CD4-positive, alpha-beta T cell treated with Interleukin-12 subunit alpha and Interleukin-12 subunit beta, for 1 hour (primary cell): Measurements from ENCODE around the gene CDC37.

Experiments used
- DNase-seq: peaks from one replicate; pipeline ENCODE4 v3.0.0-alpha.2; 2020

CDC37 gene

DNA sequence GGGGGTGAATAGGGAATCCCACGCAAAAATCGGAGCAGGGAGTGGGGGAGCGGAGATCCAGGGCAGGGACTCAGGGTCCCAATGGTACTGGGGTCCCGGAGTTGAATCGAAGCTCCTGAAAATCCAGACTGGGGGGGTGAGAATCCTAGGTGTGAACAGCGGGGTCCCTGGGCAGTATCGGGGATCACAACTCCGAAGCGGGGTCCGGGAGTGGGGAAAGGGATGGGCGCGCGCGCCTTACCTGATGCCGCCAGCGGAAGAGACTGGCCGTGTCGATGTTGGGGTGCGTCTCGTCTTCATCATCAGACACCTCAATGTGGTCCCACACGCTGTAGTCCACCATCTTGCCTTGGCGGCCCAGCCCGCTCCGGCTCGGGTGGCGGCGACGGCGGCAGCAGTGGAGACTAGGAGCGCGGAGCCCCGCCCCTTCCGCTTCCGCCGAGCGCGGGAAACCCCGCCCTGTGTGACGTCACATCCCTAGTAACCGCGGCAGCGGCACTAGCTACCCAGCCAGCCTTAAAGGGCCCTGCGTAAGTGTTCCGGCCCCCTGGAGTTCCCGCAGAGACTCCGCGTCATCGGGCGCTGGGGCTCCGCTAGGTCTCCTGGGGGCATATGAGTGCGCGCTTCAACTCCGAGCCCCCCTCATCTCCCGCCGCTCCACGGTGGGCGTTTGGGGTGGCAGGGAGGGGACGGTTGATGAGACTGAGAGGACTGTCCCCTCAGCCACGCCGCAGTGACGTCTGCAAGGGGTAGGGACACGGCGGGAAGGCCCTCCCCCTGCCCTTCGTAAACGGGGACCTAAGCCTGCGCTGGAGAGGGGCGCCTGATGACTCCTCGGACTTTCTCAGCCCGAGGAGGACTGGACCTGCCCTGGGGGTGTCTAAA lies at the start of gene CDC37:
CDC37 (minus strand) TSS at position 406 of the 885 bp plus-strand sequence; CDS start at position 343, 63 bp downstream.
- peak; percentile 98 for DNase-seq

DNA sequence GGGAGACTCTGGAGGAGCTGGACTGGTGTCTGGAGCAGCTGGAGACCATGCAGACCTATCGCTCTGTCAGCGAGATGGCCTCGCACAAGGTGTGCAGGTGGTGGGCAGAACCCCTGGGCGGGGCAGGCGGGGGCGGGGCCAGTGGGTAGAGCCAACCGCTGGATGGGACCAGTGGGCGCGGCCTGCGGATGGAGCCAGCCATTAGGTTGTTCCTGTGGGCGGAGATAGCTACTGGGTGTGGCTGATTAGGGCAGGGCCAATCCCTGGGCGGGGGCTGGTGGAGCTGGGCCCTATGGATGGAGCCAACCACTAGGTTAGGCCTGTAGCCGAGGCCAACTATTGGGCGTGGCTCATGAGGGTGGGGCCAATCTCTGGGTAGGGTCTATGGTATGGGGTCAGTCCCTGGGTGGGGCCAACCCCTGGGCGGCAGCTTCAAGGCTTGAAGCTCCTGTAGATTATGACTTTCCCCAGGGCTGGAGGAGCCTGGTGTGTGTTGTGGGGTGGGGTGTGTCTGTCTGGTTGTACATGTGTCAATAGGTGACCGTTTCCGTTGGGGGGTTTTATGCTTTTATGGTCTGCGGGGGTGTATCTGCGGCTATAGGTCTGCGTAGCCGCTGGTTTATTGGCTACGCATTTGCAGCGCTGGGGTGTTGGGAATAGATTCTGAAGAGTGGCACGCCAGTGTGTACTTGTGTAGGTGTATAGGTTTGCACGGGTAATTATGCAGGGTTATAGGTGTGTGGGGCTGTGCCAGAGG lies 47.7 kb upstream of the CDC37 start:
- no peak for DNase-seq

DNA sequence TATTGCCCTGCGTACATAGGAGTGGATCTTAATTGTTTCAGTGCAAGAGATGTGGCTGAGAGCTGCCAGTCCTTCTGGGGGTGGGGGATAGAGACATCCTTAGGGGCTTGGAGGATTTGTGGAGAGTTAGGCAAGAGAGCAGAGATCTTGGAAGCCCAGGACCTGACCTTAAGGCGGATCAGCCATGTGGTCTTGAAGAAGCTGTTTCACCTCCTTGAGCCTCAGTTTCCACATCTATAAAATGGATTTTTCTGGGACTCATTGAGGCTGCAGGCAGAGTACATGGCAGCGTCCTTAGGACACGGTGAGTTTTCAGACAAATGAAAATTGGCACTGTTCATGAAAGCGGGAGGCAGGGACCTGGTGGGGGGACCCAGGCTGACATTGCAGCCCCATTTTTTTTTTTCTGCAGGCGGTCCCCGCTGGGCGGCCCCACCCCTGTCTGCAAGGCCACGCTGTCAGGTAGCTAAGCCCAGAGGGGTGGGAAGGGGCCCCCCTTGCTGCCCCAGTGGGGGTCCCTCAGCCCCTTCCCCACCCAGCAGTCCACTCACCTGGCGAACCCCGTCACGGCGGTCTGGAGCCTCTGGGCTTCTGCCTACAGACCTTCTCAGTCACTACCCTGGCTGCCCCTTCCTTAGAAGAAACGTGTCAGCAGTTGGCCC lies 47.0 kb upstream of the CDC37 start:
- no peak for DNase-seq

DNA sequence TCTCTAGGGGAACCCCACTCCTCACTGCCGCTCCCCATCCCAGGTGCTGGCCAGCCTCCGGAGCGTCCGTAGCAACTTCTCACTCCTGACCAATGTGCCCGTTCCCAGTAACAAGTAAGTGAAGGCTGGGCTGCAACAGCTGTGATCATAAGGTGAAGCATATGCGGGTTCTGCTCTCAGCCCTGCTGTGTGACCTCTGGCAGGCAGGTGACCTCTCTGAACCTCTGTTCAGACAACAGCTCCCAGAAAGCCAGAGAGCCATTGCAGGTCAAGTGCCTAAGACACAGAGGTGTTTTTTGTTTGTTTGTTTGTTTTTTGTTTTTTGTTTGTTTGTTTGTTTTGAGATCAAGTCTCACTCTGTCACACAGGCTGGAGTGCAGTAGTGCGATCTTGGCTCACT lies 45.7 kb upstream of the CDC37 start:
- DNase-seq, result no peak

DNA sequence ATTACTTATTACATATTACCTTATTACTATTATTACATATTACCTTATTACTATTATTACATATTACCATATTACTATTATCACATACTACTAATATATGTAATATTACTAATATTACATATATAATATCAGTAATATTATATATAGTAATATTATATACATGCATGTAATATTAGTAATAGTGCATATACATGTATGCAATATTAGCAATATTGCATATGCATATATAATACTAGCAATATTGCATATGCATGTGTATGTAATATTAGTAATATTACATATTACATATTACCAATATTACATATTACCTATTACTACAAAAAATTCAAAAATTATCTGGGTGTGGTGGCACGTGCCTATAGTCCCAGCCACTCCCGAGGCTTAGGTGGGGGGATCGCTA lies 39.4 kb upstream of the CDC37 start:
- no peak for DNase-seq

DNA sequence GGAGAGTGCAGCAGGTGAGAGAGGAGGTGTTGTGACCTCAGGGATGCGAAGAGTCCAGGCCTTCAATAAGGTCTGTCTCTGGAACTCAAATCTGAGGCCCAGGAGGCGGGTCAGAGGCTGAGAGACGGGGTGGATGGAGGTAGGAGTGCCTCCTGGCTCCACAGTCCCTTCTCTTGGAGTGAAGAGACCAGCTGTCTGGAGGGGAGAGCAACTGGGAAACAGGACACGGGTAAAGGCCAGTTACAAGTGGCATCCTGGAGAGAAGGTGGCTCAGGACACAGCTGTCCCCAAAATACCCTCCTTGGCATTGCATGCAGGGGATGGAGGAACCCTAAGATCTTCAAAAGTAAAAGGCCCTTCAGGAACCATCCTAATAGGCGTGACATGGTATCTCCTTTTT lies 36.2 kb upstream of the CDC37 start:
- DNase-seq, result no peak

DNA sequence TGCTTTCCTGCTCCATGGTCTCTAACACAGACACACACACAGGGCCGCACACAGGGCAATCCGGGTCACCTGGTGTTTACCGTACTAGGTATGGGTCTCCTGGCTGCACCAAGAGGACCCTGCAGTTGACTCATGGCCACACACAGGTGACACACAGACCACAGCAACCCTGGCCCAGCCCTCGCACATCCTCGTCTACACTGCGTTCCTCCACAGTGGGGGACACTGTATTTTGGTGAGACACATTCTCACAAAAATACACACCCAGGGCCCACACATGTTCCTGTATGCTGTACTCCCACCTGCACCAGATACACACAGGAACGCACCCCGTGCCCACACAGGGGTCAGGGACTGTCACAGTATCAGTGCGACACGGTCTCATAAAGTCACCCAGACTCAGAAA lies 29.8 kb upstream of the CDC37 start:
- no peak for DNase-seq

DNA sequence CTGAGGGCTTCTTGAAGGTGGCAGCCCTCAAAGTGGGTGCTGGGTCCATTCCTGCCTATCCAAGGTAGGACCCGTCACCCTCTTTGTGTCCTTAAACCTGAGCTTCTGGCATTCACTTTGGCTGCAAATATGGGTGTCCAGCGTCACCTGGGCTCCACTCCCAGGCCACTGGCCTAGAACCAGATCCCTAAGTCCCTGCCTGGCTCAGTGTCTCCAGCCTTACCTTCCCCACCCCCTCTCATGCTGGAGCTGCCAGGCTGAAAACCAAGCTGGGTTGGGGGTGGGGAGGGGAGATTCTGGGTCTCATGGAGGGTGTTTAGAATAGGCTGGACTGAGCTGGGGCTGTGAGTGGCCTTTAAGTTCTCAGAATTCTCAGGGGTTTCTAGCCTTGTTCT lies 29.4 kb upstream of the CDC37 start:
- DNase-seq, result no peak

DNA sequence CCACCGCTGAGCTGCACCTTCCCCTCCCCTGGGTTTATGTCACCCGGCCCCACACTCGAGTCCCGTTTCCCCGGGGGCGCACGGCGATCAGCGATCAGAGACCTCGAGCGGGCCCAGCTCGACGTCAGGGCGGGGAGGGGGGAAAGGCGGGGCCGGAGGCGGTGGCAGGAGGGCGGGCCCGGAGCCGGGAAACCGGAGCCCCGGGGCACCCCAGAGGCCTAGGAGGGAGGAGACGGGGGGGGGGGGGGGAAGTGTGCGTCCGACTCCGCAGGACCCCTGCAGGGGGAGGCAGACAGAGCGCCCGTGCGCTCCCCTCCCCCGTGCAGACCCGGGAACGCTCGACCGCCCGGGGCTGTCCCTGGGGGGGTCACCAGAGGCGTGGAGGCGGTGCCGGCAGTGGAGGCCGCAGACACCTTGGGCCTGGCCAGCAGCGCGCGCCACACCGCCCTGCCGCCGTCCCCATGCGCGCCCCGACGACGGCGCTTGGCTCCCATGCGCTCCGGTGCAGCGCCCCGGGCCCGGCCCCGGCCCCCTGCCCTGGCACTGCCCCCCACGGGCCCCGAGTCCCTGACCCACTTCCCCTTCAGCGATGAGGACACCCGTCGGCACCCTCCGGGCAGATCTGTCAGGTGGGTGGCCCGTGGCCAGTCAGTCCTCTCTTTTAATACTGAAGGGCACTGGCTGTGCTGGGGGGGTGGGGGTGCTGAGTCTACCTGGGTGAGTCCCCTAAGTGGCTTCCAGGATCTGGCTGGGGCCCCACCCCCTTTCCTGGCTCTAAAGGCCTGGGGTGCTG lies 28.8 kb upstream of the CDC37 start:
- peak; percentile 84 for DNase-seq

DNA sequence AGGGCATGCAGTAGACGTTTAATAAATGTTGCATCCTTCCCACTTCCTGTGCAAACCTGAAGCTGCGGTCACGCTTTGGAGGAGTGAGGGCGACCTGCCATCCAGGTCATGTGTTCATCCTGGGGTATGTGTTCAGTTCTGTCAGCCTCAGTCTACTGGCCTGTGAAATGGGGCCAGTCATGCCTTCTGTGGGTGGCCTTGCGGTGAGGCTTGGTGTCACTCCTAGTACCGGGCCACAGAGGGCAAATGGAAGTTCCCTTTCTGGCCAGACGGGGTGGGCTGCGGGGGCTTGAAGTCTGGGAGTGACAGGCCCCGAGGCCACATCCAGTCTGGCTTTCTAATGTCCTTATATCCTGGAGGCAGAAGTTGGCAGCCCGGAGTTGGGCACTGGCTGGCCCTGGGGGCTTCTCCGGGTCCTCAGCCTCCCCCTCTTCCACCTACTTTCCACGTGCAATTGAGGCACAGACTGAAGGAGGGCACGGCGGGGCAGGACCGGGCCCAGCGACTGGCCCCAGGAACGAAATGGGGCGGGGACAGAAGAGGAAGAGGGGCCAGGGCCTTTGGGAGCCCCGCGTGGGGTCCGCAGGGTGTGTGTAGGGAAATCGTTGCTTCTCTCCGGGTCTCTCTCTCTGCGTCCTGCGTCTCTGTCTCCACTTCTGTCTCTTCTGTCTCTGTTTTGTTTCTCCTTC lies 28.1 kb upstream of the CDC37 start:
- DNase-seq, result peak; percentile 73

DNA sequence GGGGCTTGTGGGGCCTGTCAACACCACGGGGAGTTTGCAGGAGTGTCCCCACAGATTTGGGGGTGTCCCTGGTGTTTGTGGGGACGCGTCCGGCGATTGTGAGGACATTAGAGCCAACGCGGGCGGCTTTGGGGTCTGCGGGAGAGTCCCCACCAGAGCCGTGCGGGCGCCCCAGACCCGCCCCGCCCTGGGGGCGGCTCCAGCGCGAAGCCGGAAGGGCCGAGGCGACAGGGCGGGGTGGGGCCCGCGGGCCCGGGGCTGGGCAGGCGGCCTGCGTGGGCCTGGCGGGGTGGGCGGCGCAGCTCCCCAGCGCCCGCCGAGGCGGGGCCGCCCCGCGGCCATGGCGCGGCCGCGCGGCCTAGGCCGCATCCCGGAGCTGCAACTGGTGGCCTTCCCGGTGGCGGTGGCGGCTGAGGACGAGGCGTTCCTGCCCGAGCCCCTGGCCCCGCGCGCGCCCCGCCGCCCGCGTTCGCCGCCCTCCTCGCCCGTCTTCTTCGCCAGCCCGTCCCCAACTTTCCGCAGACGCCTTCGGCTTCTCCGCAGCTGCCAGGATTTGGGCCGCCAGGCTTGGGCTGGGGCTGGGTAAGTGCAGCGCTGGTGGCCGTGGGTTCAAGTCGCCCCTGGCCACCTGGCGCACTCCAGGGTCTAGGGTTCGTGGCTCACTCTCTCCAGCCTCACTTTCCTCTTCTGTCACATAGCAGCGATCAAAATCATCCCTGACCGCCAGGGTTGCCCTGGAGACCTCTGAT lies 27.3 kb upstream of the CDC37 start:
- DNase-seq, result no peak

DNA sequence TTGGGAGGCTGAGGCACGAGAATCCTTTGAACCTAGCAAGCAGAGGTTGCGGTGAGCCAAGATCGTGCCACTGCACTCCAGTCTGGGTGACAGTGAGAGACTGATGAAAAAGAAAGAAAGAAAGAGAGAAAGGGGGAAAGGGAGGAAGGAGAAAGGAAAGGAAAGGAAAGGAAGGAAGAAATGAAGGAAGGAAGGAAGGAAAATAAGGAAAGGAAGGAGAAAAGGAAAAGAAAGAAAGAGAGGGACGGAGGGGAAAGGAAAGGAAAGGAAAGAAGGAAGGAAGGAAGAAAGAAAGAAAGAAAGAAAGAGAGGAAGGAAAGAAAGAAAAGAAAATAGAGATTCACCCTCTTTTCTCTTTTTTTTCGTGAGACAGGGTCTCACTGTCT lies 25.6 kb upstream of the CDC37 start:
- DNase-seq, result no peak

DNA sequence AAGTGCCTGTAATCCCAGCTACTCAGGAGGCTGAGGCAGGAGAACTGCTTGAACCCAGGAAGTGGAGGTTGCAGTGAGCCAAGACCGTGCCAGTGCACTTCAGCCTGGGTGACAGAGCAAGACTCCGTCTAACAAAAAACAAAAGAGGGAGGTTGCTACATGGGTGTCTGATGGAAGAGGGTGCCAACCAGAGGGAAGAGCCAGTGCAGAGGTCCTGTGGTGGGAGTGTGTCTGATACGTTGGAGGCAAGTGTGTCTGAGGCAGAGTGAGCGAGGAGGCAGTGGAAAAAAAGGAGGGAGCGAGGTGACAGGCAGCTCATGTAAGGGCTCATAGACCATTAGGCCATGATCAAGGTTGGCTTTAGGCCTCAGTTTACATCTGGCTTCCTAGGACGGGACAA lies 23.8 kb upstream of the CDC37 start:
- DNase-seq, result no peak

DNA sequence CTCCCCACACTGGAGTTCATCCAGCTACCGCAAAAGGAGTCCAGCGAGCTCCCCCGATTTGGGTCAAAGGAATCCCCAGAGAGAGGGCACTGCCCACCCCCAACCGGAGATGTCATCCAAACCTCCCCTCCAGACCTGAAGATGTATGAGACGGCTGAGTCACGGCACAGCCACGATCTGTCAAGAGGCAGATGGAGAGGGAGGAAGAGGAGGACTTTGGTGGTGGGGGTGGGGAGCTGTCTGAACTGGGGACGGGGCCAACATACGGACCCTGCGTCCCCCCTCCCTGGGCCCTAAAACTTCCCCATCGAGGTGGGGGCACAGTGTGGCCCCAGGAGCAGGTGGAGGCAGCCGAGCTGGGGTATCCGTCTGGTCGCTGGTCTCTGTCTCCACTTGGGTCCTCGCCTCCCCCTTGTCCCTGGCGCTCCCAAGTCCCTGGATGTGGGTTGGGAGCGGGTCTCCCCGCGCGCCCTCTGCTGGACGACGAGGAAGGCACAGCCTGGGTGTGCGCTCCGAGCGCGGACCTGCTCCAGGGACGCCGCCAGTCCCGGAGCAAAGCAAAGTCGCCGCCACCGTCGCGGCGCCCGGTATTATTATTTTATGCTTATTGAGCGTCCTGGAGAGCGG lies 20.8 kb upstream of the CDC37 start:
- DNase-seq, result peak; percentile 73

DNA sequence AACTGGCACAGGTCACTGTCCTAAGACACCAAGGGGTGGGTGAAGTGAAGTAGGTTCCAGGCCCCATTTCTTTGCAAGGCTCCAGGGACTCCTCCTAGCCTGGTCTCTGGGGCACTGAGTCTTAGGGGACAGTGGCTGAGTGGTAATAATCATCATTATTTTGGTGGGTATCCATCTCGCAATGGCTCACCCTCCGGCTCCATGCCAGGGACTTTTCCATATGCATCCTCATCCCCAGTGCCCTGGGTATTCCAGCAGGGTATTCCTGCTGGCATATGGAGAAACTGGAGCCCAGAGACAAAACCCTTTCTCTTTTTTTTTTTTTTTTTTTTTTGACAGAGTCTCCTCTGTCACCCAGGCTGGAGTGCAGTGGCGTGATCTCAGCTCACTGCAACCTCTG lies 19.5 kb upstream of the CDC37 start:
- no peak for DNase-seq

DNA sequence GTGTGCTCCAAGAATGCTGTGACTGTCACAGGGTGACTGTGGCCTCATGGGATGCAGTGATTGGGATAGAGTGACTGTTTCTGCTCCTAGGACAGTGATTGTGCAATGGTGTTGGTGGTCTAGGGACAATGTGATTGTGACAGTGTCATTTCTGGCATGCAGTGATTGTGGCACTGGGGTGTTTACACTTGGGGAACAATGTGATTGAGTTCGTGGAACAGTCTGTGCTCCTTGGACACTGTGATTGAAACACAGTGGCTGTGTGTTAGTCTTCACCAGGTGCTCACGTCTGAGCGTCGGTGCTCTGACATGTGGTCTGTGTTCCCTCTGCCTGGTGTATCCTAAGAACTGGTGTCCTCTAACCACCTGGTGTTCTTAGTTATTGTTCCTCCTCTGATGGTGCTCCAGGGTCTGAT lies 18.7 kb upstream of the CDC37 start:
- DNase-seq, result no peak

DNA sequence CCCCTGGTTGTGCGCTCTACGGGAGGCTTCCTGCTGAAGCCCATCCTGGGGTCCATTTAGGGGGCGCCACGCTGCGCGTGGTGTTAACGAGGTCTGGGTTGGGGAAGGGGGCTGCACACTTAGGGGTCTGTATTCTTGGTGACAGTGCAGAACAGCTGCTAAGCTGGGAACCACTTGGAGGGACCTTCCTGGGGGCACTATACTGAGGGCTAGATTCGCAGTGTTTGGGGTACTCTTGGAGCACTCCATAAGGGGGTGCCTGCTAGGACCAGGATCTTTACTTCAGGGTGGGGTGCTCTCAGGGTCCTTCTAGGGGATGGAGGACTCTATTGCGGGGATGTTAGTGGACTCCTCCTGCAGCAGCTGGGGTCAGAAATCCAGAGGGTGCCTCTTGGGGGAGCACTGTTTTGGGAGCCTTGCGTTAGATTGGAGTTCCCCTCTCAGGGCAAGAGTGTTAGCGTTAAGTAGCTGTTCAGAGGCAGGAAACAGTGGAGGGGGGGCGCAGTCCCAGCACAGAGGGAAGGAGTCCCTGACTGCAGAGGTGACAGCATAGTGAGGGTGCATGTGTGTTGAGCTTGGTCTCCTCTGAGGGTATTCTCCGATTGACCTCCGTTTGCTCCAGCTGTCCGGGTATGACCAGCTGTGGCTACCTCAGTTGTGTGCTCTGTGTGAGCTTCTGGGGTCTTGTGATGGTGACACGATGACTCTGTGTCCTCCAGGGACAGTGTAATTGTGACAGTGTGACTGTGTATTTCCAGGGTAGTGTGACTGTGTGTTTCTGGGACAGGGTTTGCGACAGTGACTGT lies 18.1 kb upstream of the CDC37 start:
- no peak for DNase-seq

DNA sequence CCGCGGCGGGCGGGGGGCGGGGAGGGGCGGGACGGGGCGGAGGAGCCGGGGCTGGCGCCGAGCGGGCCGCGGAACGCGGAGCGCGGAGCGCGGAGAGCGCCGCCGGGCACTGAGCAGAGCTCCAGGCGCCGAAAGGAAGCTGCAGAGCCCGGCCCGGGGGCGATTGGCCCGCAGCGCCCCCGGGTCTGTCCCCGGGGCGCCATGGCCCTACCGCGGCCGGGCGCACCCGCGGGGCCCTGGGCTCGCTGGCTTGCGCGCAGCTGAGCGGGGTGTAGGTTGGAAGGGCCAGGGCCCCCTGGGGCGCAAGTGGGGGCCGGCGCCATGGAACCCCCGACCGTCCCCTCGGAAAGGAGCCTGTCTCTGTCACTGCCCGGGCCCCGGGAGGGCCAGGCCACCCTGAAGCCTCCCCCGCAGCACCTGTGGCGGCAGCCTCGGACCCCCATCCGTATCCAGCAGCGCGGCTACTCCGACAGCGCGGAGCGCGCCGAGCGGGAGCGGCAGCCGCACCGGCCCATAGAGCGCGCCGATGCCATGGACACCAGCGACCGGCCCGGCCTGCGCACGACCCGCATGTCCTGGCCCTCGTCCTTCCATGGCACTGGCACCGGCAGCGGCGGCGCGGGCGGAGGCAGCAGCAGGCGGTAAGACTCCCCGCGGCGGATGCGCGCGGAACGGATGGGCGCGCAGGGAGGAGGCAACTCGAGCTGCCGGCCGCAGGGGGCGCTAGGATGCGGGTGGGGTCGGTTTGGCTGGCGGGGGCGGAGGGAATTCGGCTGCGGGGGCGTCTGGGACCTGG lies 17.3 kb upstream of the CDC37 start, which contains the start of gene PDE4A:
PDE4A (plus strand) TSS at position 95 of the 796 bp plus-strand sequence; CDS start at position 322, 227 bp downstream.
- DNase-seq, result peak; percentile 69
